DMS79 treated with DMSO at 0.1 percent for 48 hours (cell line): ENCODE measurements around the gene FABP6.
"Not testable (repeated sequence)": the region's sequence is repeated elsewhere in the genome, so short reads cannot be mapped to it uniquely, and the experiment has no call there.

Experiments used
- DNase-seq: peaks from one replicate; lab custom pipeline; 2025; lab: John Stamatoyannopoulos, UW

The FABP6 gene

GRCh38 chr5:160229190-160229742 is at the start of gene FABP6:
FABP6 (plus strand) TSS chr5:160229506; CDS start chr5:160229558, 52 bp downstream.
- no peak for DNase-seq

GRCh38 chr5:160180931-160181330 is 48.4 kb upstream of the FABP6 start:
- no peak for DNase-seq

GRCh38 chr5:160181965-160182622 is 47.2 kb upstream of the FABP6 start:
- DNase-seq: no peak

GRCh38 chr5:160183075-160183474 is 46.2 kb upstream of the FABP6 start:
- no peak for DNase-seq

GRCh38 chr5:160185626-160186360 is 43.5 kb upstream of the FABP6 start:
- no peak for DNase-seq

GRCh38 chr5:160186480-160186879 is 42.8 kb upstream of the FABP6 start:
- no peak for DNase-seq

- no peak for DNase-seq
Measured at GRCh38 chr5:160187091-160187490, 42.2 kb upstream of the FABP6 start.

GRCh38 chr5:160188141-160189015 is 40.9 kb upstream of the FABP6 start:
- DNase-seq: peak; percentile 2

- DNase-seq: no peak
Measured at GRCh38 chr5:160192424-160192823, 36.9 kb upstream of the FABP6 start.

- DNase-seq: not testable (repeated sequence)
Measured at GRCh38 chr5:160193076-160193475, 36.2 kb upstream of the FABP6 start.

- DNase-seq: not testable (repeated sequence)
Measured at GRCh38 chr5:160193790-160194189, 35.5 kb upstream of the FABP6 start.

- no peak for DNase-seq
Measured at GRCh38 chr5:160197341-160198144, 31.8 kb upstream of the FABP6 start.

- DNase-seq: no peak
Measured at GRCh38 chr5:160198146-160198545, 31.2 kb upstream of the FABP6 start.

GRCh38 chr5:160198841-160199409 is 30.4 kb upstream of the FABP6 start:
- no peak for DNase-seq

GRCh38 chr5:160199410-160199911 is 29.8 kb upstream of the FABP6 start:
- no peak for DNase-seq

- DNase-seq: no peak
Measured at GRCh38 chr5:160207061-160207460, 22.2 kb upstream of the FABP6 start.

- no peak for DNase-seq
Measured at GRCh38 chr5:160209917-160210316, 19.4 kb upstream of the FABP6 start.

GRCh38 chr5:160210606-160211005 is 18.7 kb upstream of the FABP6 start:
- no peak for DNase-seq

- DNase-seq: no peak
Measured at GRCh38 chr5:160211352-160211751, 18.0 kb upstream of the FABP6 start.

GRCh38 chr5:160213537-160213936 is 15.8 kb upstream of the FABP6 start:
- DNase-seq: no peak

GRCh38 chr5:160219356-160219755 is 9.9 kb upstream of the FABP6 start:
- DNase-seq: no peak
